DOHH2 (cell line): ENCODE measurements around the gene LAMA4.

ENCODE experiments used
- CTCF ChIP-seq: fragments of 200-600 bp; sonication (generic); IDR thresholded peaks from one replicate; pipeline ENCODE4 v1.5.1; 2014; ENCODE audit warnings: antibody characterized with exemption, mild to moderate bottlenecking, low read depth, low read length; ENCODE audit not compliant: poor library complexity, severe bottlenecking
- EZH2phosphoT487 ChIP-seq: fragments of 200-600 bp; sonication (generic); IDR thresholded peaks from 2 replicates; pipeline ENCODE4 v1.6.1; 2017; ENCODE audit warnings: borderline replicate concordance, mild to moderate bottlenecking, antibody characterized with exemption, low read length, moderate library complexity, mixed read lengths

GRCh38 chr6:112227411-112227810 is 27.0 kb downstream of the LAMA4 start:
- TF ChIP-seq CTCF = no peak
- TF ChIP-seq EZH2phosphoT487 = no peak
